Hematopoietic multipotent progenitor cell (in vitro differentiated cells): ENCODE data around the gene SEMA6A. TPM values are rescaled to one million over a fixed set of nuclear protein-coding genes. Genes with fewer than 3 reads are reported as not detected.

Experiments
- DNase-seq, 3 donors: peaks; one replicate each; pipeline ENCODE4 v3.0.0-alpha.2; 2011 to 2015; ENCODE audit warnings: low read depth in 2 of 3, low spot score in 2 of 3
- total RNA-seq: library from RNA; depleted of rRNA; stranded (reverse); fragments of >200 nt; gene quantifications from one replicate; pipeline ENCODE4 v1.2.3, GENCODE V29; 2012

Gene SEMA6A
- total RNA-seq, 1 donor = 0.27 TPM

GRCh38 chr5:116442931-116443551 lies 131.6 kb downstream of the SEMA6A start:
- no peak for DNase-seq

GRCh38 chr5:116442095-116442534 lies 132.5 kb downstream of the SEMA6A start:
- DNase-seq = no peak

GRCh38 chr5:116441223-116441622 lies 133.4 kb downstream of the SEMA6A start:
- DNase-seq = no peak

GRCh38 chr5:116440457-116441001 lies 134.1 kb downstream of the SEMA6A start:
- DNase-seq = no peak

- no peak for DNase-seq
Observed at GRCh38 chr5:116439905-116440304, 134.7 kb downstream of the SEMA6A start.

- DNase-seq = no peak
Observed at GRCh38 chr5:116438979-116439554, 135.6 kb downstream of the SEMA6A start.

- no peak for DNase-seq
Observed at GRCh38 chr5:116437922-116438578, 136.6 kb downstream of the SEMA6A start.

- DNase-seq = no peak
Observed at GRCh38 chr5:116437351-116437705, 137.3 kb downstream of the SEMA6A start.

GRCh38 chr5:116436674-116437350 lies 137.8 kb downstream of the SEMA6A start:
- no peak for DNase-seq

GRCh38 chr5:116428966-116429365 lies 145.7 kb downstream of the SEMA6A start:
- no peak for DNase-seq

- no peak for DNase-seq
Observed at GRCh38 chr5:116428413-116428812, 146.2 kb downstream of the SEMA6A start.

GRCh38 chr5:116424951-116425350 lies 149.7 kb downstream of the SEMA6A start:
- no peak for DNase-seq

GRCh38 chr5:116424258-116424615 lies 150.4 kb downstream of the SEMA6A start:
- no peak for DNase-seq

GRCh38 chr5:116423587-116424257 lies 150.9 kb downstream of the SEMA6A start:
- DNase-seq = no peak

GRCh38 chr5:116423141-116423540 lies 151.5 kb downstream of the SEMA6A start:
- no peak for DNase-seq

- no peak for DNase-seq
Observed at GRCh38 chr5:116421080-116421629, 153.5 kb downstream of the SEMA6A start.

GRCh38 chr5:116420540-116420939 lies 154.1 kb downstream of the SEMA6A start:
- no peak for DNase-seq

- no peak for DNase-seq
Observed at GRCh38 chr5:116419258-116419657, 155.4 kb downstream of the SEMA6A start.

GRCh38 chr5:116418774-116419173 lies 155.8 kb downstream of the SEMA6A start:
- DNase-seq = no peak

GRCh38 chr5:116418016-116418415 lies 156.6 kb downstream of the SEMA6A start:
- no peak for DNase-seq

GRCh38 chr5:116415989-116416388 lies 158.6 kb downstream of the SEMA6A start:
- no peak for DNase-seq
